Measurements from ENCODE around the gene TRPV4. TPM values are rescaled to one million over a fixed set of nuclear protein-coding genes. Genes with fewer than 3 reads are reported as not detected.

The TRPV4 gene
- polyA plus RNA-seq, 1 donor from 2014 or later, result not detected

GRCh38 chr12:109879351-109880042 is 46.3 kb upstream of the TRPV4 start:
- Histone ChIP-seq H3K9me2 (ENCODE audit: insufficient read depth, low read length) (no peaks in the 10 kb centered on the region), H3K79me2 (replicated peaks; ENCODE audit: insufficient read depth, low read length) (peaks cover 21% of the 10 kb centered on the region), H3K27ac (ENCODE audit: low read length) (peak overlapping the region; percentile 34), H3K9ac (ENCODE audit: low read length) (peak overlapping the region; percentile 83), H3K4me3 (ENCODE audit: low read length) (peak overlapping the region; percentile 82), H3K36me3 (ENCODE audit: insufficient read depth, low read length) (no peaks in the 10 kb centered on the region), H3K9me3 (ENCODE audit: low read length) (no peaks in the 10 kb centered on the region), H2AFZ (ENCODE audit: low read depth, low read length) (peak overlapping the region; percentile 78), H4K20me1 (ENCODE audit: insufficient read depth) (no peaks in the 10 kb centered on the region), H3K27me3 (ENCODE audit: insufficient read depth, low read depth, low read length) (no peaks in the 10 kb centered on the region), H3K4me2 (ENCODE audit: low read length) (peak overlapping the region; percentile 97), H3F3A (ENCODE audit: insufficient read depth, low read length, poor library complexity, severe bottlenecking) (no peaks in the 10 kb centered on the region)
- peak; percentile 14 for TF ChIP-seq REST (IDR thresholded peaks at IDR 0.05; ENCODE audit: borderline replicate concordance)
- no peak for TF ChIP-seq RAD21 (conservative IDR thresholded peaks at IDR 0.05)

GRCh38 chr12:109878749-109879148 is 45.6 kb upstream of the TRPV4 start:
- Histone ChIP-seq H3K36me3 (ENCODE audit: insufficient read depth, low read length) (no peaks in the 10 kb centered on the region), H2AFZ (ENCODE audit: low read depth, low read length) (no peak overlapping the region), H3K9ac (ENCODE audit: low read length) (no peak overlapping the region), H3K4me3 (ENCODE audit: low read length) (peak overlapping the region; percentile 82), H3K27me3 (ENCODE audit: insufficient read depth, low read depth, low read length) (no peaks in the 10 kb centered on the region), H3K27ac (ENCODE audit: low read length) (no peak overlapping the region), H3K4me2 (ENCODE audit: low read length) (peak overlapping the region; percentile 97), H3F3A (ENCODE audit: insufficient read depth, low read length, poor library complexity, severe bottlenecking) (no peaks in the 10 kb centered on the region), H3K9me3 (ENCODE audit: low read length) (no peaks in the 10 kb centered on the region), H3K9me2 (ENCODE audit: insufficient read depth, low read length) (no peaks in the 10 kb centered on the region), H3K79me2 (replicated peaks; ENCODE audit: insufficient read depth, low read length) (peaks cover 25% of the 10 kb centered on the region), H4K20me1 (ENCODE audit: insufficient read depth) (no peaks in the 10 kb centered on the region)
- TF ChIP-seq REST (IDR thresholded peaks at IDR 0.05; ENCODE audit: borderline replicate concordance), result no peak
- no peak for TF ChIP-seq RAD21 (conservative IDR thresholded peaks at IDR 0.05)

DNA sequence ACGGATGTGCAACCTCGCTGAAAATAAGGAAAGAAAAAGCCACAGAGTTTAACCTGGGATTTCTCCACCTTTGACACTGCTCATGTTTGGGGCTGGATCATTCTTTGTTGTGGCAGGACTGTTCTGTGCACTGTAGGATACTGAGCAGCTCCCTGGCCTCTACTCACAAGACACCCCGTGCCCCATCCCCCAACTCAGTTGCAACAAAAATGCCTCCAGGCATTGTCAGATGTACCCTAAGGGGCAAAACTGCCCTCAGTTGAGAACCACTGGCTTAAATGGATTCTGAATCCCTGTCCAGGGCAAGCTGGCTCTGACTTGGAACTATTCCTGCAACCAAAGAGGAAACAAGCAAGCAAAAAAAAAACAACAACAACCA is 45.0 kb upstream of the TRPV4 start:
- no peaks in the 10 kb centered on the region for H4K20me1 ChIP-seq (ENCODE audit: insufficient read depth)
- no peaks in the 10 kb centered on the region for H3K9me3 ChIP-seq (ENCODE audit: low read length)
- no peaks in the 10 kb centered on the region for H3F3A ChIP-seq (ENCODE audit: insufficient read depth, low read length, poor library complexity, severe bottlenecking)
- H3K4me3 ChIP-seq (ENCODE audit: low read length), result peak overlapping the region; percentile 82
- peaks cover 26% of the 10 kb centered on the region for H3K79me2 ChIP-seq (replicated peaks; ENCODE audit: insufficient read depth, low read length)
- H3K9ac ChIP-seq (ENCODE audit: low read length), result no peak overlapping the region
- H3K9me2 ChIP-seq (ENCODE audit: insufficient read depth, low read length), result no peaks in the 10 kb centered on the region
- no peaks in the 10 kb centered on the region for H3K36me3 ChIP-seq (ENCODE audit: insufficient read depth, low read length)
- H3K4me2 ChIP-seq (ENCODE audit: low read length), result no peak overlapping the region
- no peak overlapping the region for H2AFZ ChIP-seq (ENCODE audit: low read depth, low read length)
- no peak overlapping the region for H3K27ac ChIP-seq (ENCODE audit: low read length)
- TF ChIP-seq EZH2 (IDR thresholded peaks at IDR 0.05; ENCODE audit: borderline replicate concordance, insufficient read depth, low read length, poor library complexity, severe bottlenecking) (no peak), SMC3 (conservative IDR thresholded peaks at IDR 0.05; ENCODE audit: poor library complexity) (no peak), POLR2AphosphoS5 (IDR thresholded peaks at IDR 0.05) (no peak), EP300 (conservative IDR thresholded peaks at IDR 0.05; ENCODE audit: poor library complexity, severe bottlenecking) (no peak)
- no peaks in the 10 kb centered on the region for H3K27me3 ChIP-seq (ENCODE audit: insufficient read depth, low read depth, low read length)
